NCI-H524 treated with DMSO at 0.1 percent for 48 hours (cell line): ENCODE results near the gene CDKN1B.

Experiments used
- DNase-seq: peaks from one replicate; lab custom pipeline; 2025; lab: John Stamatoyannopoulos, UW

The CDKN1B gene

GRCh38 chr12:12716793-12717585 lies at the start of gene CDKN1B:
Gene CDKN1B (plus strand): TSS chr12:12717368. CDS start chr12:12717840, 472 bp downstream.
- DNase-seq: peak; percentile 45

DNA sequence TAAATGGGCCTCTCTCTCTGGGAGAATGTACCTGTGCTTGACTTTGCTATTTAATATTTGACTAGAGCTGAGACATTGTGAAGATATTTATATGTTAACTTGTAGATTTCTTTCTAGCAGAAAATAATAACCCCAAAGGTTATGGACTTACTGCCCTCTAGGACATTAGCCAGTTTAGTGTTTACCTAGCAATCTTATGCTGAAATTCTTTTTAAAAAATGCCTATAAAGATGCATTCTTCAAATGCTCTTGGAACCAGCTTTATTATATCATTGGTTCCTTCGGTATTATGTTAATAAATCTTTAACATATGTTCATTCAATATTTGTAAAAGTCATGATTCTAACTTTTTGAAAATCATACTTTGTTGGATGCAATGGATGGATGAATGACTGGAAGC lies 49.2 kb upstream of the CDKN1B start:
- DNase-seq: no peak

- no peak for DNase-seq
Observed at GRCh38 chr12:12669020-12669419, 48.1 kb upstream of the CDKN1B start.

GRCh38 chr12:12671850-12672660 lies 45.1 kb upstream of the CDKN1B start:
- DNase-seq: no peak

DNA sequence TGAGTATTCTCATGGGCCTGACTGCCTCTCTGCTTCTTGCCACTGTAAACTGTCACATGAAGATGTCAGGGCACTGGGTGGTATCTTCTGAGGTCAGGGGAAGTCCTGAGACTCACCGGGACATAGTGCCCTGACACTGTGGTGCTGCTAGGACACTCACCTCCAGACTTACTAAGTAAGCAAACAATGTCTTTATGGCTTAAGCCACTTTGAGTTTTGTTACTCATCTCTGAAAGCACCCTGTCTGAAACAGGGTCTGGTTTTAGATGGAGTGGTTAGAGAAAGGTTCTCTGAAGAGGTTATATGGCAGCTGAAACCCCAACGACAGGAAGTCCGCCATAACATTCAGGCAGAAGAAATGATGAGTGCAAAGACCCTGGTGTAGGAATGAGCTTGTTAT lies 43.9 kb upstream of the CDKN1B start:
- no peak for DNase-seq

- DNase-seq: no peak
Observed at GRCh38 chr12:12676605-12677004, 40.6 kb upstream of the CDKN1B start.

DNA sequence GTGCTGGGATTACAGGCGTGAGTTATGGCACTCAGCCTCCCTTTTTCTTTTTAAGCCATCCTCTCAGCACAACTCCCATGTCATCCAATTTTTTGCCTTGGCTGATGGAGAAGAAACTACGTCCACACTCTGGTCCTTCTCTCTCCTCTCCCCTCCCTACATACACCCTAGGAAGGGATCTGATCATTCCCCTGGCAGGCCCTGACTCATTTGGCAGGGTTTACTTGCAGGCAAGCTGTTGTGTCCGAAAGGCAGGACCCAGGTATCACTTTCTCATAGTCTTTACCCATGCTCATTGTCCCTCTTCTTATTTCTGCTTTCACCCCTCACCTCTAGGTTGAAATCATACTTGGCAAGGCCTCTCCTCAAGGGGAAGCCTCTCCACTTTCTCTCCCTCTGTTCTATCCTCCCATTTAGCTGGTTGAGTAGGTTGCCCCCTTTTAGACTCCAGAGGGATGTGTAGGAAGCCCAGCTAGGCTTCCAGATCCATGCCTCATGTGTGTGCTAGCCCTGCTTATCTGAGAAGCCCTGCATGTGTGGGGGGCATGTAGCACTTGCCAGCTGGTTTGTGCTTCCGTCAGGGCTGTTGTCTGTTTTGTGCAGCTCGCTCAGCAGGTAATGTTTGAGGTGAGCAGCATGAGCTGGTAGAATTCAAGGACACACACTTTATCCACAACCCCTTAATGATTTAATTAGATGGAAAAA lies 36.0 kb upstream of the CDKN1B start:
- DNase-seq: no peak

DNA sequence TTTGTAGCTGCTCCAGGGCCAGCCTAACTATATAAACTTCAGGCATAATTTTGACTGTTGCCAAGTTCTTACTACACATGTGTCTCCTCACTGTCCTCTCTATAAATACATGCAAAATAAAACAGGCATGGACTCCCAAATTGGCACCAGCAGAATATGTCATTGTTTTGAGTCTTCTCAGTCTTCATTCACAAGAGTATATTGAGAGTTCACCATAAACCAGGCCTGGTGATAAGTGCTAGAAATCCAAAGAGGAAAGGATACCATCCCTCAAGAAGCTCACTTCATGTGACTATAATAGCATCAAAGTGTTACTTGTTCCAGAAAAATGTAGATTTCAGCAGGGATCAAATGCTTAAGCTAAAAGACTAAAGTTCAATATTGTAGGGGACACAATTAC lies 34.9 kb upstream of the CDKN1B start:
- DNase-seq: no peak

DNA sequence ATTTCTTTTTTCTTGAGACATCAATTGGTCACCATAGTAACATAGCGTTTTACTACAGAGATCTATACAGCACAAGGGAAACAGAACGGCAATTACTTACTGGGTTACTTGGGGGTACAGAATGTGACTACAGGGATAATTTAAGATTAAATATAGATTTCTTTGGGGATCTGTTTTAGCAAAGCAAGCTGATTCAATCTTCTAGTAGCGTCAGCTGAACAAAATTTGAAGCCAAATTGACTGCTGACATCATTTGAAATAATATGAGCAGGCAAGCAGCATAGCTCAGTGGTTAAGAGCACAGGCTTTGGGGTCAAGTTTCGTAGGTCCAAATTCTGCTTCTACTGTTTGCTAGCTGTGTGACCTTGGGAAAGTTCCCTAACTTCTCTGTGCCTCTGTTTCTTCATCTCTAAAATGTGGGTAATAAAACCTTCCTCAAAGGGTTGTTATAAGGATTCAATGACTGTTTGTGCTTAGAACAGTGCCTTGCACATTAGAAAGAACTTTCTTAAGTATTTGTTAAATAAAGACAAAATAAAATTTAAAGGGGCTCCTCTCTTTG lies 34.0 kb upstream of the CDKN1B start:
- no peak for DNase-seq

DNA sequence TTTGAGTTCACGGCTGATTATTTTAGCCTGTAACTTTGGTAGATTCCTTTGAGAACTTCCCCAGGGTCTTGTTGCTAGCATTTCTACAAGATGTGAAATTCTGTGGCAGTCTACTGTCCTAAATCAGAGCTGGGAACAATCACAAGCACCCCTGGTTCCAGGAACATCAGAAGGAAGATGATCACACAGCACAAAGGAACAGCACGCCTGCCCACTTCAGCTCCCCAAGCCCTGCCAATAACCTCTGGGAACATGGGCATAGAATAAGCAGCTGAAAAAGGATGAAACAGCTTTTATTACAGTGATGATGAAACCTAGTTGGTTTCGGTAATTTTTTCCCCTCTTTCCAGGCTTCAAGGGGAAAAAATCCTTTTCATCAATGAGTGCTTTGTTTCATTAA lies 33.4 kb upstream of the CDKN1B start:
- DNase-seq: no peak

GRCh38 chr12:12684375-12685106 lies 32.6 kb upstream of the CDKN1B start:
- DNase-seq: peak; percentile 82

DNA sequence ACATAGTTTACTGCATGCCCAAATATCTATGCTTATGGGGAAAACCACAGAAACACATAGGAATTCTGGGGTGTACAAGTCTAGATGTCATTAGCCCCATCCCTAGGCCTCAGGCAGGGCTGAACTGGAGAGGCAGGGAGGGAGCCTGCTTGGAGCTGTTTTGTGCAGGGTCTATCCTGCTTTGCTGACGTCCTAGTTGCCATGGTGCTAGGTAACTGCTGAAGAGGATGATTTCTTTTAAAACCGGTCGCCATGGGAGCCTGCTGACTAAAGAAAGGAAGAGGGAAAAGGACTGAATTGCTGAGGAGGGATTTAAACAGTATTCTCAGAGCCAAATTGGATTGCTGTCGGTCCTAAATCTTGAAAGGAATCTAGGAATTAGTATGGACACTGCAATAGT lies 31.9 kb upstream of the CDKN1B start:
- no peak for DNase-seq

- no peak for DNase-seq
Observed at GRCh38 chr12:12686472-12686871, 30.7 kb upstream of the CDKN1B start.

DNA sequence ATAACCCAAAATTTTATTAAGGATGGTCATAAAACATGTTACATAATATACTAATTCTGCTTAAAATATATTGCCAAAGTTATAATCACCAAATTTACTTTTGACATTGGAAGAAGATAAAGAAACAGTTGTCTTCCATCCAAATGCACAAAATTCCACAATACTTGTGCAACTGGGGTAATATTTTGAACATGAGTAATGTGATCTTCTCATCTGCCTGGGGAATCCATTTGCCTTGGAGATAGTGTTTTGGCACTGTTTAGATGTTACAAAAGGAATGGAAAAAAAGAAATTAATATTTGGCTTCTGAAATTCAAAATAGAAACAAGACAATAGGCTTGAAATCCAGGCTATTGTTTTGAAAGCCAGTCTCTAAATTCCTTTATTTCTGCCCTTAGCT lies 30.2 kb upstream of the CDKN1B start:
- no peak for DNase-seq

DNA sequence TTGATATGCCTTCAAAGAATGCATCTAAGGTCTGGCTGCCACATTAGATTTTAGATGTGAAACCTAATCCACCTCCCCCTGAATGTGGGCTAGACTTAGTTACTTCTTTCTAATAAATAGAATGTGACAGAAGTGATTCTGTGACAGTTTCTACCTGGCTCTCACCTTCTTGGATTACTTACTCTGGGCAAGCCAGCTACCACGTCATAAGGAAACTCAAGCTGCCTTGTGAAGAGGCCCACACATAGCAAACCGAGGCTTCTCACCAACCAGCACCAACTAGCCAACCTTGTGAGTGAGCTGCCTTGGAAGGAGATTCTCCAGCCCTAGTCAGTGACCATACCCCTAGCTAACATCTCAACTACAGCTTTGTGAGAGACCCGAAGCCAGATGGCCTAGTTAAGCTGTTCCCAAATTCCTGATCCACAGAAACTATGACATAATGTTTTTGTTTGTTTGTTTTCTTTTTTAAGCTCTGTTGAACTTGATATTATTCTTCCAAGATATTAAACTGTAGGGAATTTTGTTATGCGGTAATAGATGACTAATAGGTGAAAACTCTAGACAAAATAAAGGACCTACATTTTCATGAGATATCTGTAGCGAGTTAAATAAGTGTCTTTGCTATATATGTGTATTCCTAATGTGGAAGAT lies 27.4 kb upstream of the CDKN1B start:
- DNase-seq: no peak

DNA sequence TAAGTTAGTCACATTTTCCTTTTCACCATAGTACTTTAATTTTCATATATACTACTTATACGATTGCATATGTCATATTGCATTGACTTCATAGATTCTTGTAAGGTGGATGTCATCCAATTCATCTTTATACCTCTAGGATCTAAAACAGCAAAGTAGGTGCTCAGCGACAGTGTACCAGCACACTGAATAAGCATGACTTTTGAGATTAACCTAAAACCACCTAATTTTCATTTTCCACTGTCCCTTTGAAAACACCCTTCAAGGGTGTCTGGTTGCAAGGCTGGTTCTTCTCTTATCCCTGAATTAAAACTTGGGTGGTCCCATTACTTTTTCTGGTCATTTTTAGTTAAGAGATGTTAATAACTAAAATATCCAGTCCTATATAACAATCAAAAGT lies 25.6 kb upstream of the CDKN1B start:
- no peak for DNase-seq

DNA sequence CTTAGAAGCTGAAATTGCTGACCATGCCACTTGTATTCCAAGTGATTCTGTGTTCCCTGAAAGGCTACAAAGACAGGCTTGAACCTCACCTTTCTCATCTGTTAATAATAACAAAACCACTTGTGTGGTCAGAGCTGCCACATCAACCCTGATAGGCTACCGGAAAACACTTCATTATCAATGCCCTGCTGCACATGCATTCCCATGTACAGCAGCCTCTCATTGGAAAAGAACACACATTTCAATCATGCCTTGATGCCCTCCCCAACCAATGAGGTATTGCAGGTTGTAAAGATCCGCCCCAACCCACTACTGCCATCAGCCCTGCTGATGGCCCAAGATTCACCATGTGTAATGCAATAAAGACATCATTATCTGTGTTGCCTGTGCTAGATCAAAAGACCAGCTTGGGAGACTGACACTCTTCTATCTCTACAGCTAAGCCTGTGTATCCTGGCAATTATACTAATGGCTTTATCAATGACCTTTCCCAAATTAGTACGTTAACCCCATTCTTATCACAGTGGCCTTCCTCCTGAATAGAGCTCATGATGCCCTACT lies 24.0 kb upstream of the CDKN1B start:
- DNase-seq: no peak

DNA sequence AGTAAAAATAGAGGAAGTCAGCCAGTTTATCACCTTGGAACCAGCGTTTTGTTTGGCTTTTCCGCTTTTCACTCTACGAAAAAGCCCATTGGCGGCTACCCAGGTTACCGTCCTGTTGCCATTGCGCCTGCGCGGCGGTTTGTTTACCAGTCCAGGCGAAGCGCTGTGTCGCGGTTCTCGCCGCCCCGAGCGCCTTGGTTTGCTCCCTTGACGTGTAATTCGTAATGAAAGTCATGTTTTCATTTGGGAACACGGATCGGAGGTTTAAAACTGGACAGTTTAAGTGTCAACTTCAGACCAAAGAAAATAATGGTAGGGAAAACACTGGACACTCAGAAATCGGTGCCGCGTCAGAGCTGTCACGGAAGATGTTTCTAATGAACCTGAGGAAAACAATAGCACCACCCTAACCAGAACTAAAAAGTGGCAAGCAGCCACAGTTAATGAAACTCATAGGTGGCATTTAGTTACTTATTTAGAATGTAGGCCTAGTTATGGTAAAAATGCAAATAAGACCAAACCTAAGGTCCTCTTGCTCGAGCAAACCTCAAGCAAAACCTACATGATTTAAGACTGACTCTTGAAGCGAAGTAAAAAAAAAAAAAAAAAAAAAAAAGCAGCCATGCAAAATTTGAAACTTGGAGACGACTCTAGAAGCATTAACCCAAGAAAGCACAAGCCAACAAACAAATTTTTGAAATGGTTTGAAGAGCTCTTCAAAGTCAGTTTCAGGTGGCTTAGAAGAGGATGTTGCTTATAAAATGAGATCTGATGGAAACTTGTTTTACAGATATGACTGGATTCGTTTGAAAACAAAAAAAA lies 20.4 kb upstream of the CDKN1B start:
- DNase-seq: no peak

GRCh38 chr12:12699345-12699744 lies 17.8 kb upstream of the CDKN1B start:
- DNase-seq: no peak

DNA sequence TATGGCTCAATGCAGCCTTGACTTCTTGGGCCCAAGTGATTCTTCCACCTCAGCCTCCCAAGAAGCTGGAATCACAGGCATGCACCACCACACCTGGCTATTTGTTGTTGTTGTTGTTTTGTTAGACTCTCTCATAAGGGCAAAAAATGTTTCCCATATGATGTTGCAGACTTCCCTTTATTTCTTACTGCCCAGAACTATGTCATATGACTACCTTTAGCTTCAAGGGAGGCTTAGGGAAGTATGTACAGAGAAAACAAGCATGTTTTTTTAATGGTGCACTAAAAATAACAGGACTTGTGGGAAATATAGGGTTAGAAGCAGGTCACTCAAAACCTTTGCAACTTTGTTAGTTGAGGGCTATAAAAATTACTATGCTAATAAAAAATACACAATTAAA lies 16.9 kb upstream of the CDKN1B start:
- DNase-seq: no peak
